Prostate gland (tissue), 2 donors: ENCODE measurements around the gene PLEKHF1. TPM values are rescaled to one million over a fixed set of nuclear protein-coding genes. Genes with fewer than 3 reads are reported as not detected.
A peak's percentile ranks its signal among the peaks of the same experiment; 100 is the strongest.

ENCODE experiments used
- DNase-seq: peaks from one replicate; pipeline ENCODE4 v3.0.0-alpha.2; 2019; ENCODE audit warnings: low spot score
- H3K27ac ChIP-seq, 2 donors: fragments of 200-600 bp; sonication (generic); 2 replicates each; pipeline ENCODE4 v1.5.1; 2017 to 2019
- H3K27me3 ChIP-seq: fragments of 200-600 bp; sonication (generic); replicated peaks from 2 replicates; pipeline ENCODE4 v1.5.1; 2019; ENCODE audit not compliant: insufficient read depth
- H3K36me3 ChIP-seq, 2 donors: fragments of 200-600 bp; sonication (generic); 1 replicate in 1 of 2; 2 replicates in 1 of 2; pipeline versions ENCODE4 v1.5.1 to v1.8.1; 2017 to 2019
- H3K4me1 ChIP-seq: fragments of 200-600 bp; sonication (generic); replicated peaks from 2 replicates; pipeline ENCODE4 v1.5.1; 2019
- H3K4me3 ChIP-seq, 2 donors: fragments of 200-600 bp; sonication (generic); 2 replicates each; pipeline ENCODE4 v1.5.1; 2017 to 2019
- H3K9me3 ChIP-seq: fragments of 200-600 bp; sonication (generic); 2 replicates; pipeline ENCODE4 v1.5.1; 2017
- POLR2A ChIP-seq: fragments of 450-650 bp; IDR thresholded peaks from one replicate; pipeline ENCODE4 v1.6.1; 2016; ENCODE audit warnings: antibody characterized with exemption, mild to moderate bottlenecking
- POLR2AphosphoS5 ChIP-seq: sonication (generic); formaldehyde crosslinking; IDR thresholded peaks from one replicate; pipeline ENCODE4 v1.6.1; 2017; ENCODE audit warnings: antibody characterized with exemption
- WGBS: methylation state at CpG from one replicate; pipeline ENCODE4 v1.1.5; 2018; 5-methylcytosine and 5-hydroxymethylcytosine counted together
- intact Hi-C: fragments of 100-400 bp; cut with DNase I; formaldehyde crosslinking; loops from one replicate; pipeline ENCODE4 v1.14.2; 2022
- total RNA-seq, 2 donors: library from RNA; depleted of rRNA; stranded (reverse); fragments of >200 nt; gene quantifications; one replicate each; pipeline ENCODE4 v1.1.0, GENCODE V29; 2016
- TF ChIP-seq, protein P1 (sequence below), 4 experiments: fragments of 200-600 bp in 2 of 4; fragments of 450-650 bp in 2 of 4; sonication (generic) in 2 of 4; IDR thresholded peaks; 1 replicate in 3 of 4; 2 replicates in 1 of 4; pipeline ENCODE4 v1.5.1; 2016 to 2019; ENCODE audit warnings: antibody characterized with exemption in 4 of 4, mild to moderate bottlenecking in 2 of 4, moderate library complexity in 2 of 4

PLEKHF1 gene
- total RNA-seq, 2 donors from 2014 or later, result 64.3 to 64.4 TPM

DNA sequence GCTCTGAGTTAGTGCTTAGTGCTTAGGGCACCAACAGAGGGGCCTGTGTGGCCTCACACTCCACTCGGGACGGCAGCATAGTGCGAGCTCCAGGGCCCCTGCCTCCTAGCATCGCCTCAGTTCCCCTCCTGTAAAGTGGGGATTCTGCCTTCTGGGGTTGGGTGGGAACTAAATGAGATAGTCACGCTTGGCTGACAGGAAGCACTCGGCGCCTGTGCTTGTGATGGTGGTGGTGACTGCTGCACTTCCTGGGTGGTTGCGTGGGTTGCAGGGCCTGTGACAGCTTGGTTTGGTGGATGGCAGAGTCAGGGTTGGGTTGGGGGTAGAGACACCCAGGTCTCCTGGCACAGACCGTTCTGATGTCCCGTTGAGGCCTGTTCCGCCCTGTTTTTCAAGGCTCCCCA, 7.7 kb downstream of the PLEKHF1 start:
- Histone ChIP-seq H3K27me3 (no peaks in the 10 kb centered on the region), H3K9me3 (no peaks in the 10 kb centered on the region), H3K36me3 (peaks cover 13 to 20% of the 10 kb centered on the region in 2 donors), H3K4me1 (peaks cover 52% of the 10 kb centered on the region), H3K27ac (peak overlapping the region; percentile 49 to 60), H3K4me3 (no peak overlapping the region)
- TF ChIP-seq, protein P1, sequence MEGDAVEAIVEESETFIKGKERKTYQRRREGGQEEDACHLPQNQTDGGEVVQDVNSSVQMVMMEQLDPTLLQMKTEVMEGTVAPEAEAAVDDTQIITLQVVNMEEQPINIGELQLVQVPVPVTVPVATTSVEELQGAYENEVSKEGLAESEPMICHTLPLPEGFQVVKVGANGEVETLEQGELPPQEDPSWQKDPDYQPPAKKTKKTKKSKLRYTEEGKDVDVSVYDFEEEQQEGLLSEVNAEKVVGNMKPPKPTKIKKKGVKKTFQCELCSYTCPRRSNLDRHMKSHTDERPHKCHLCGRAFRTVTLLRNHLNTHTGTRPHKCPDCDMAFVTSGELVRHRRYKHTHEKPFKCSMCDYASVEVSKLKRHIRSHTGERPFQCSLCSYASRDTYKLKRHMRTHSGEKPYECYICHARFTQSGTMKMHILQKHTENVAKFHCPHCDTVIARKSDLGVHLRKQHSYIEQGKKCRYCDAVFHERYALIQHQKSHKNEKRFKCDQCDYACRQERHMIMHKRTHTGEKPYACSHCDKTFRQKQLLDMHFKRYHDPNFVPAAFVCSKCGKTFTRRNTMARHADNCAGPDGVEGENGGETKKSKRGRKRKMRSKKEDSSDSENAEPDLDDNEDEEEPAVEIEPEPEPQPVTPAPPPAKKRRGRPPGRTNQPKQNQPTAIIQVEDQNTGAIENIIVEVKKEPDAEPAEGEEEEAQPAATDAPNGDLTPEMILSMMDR (IDR thresholded peaks at IDR 0.05), result no peak
- TF ChIP-seq POLR2A (no peak), POLR2AphosphoS5 (no peak)
- 84% methylated on average over 11 of the region's 11 CpGs for WGBS
- no peak for DNase-seq
- intact Hi-C loops, result no loop called here

DNA sequence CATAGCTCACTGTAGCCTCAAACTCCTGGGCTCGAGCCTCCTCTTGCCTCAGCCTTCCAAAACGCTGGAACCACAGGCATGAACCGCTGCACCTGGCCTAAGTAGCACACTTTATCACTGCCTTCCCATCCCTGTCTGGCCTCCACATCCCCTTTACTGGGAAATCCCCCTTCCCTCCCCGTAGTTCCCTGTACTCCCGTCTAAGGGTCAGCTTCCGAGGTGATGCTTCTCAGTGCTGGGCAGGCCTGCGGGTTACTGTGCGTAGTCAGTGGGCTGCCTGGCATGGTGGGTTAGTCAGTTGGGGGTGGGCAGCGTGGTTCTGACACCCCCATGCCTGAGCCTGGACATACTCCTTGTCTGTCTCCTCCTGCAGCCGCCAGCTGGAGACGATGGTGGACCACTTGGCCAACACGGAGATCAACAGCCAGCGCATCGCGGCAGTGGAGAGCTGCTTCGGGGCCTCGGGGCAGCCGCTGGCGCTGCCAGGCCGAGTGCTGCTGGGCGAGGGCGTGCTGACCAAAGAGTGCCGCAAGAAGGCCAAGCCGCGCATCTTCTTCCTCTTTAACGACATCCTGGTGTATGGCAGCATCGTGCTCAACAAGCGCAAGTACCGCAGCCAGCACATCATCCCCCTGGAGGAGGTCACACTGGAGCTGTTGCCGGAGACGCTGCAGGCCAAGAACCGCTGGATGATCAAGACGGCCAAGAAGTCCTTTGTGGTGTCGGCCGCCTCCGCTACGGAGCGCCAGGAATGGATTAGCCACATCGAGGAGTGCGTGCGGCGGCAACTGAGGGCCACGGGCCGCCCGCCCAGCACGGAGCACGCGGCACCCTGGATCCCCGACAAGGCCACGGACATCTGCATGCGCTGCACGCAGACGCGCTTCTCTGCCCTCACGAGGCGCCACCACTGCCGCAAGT, 8.4 kb downstream of the PLEKHF1 start:
- no peaks in the 10 kb centered on the region for H3K9me3 ChIP-seq
- H3K27me3 ChIP-seq, result no peaks in the 10 kb centered on the region
- TF ChIP-seq, protein P1 (IDR thresholded peaks at IDR 0.05), result no peak
- no peak for TF ChIP-seq POLR2A
- no peak for TF ChIP-seq POLR2AphosphoS5
- intact Hi-C loops, result no loop called here
- peaks cover 13 to 20% of the 10 kb centered on the region in 2 donors for H3K36me3 ChIP-seq
- DNase-seq, result no peak
- 94% methylated on average over 43 of the region's 57 CpGs for WGBS
- H3K27ac ChIP-seq, result peak overlapping the region in 1 of 2 donors; percentile 60
- H3K4me3 ChIP-seq, result no peak overlapping the region
- H3K4me1 ChIP-seq, result peaks cover 47% of the 10 kb centered on the region

DNA sequence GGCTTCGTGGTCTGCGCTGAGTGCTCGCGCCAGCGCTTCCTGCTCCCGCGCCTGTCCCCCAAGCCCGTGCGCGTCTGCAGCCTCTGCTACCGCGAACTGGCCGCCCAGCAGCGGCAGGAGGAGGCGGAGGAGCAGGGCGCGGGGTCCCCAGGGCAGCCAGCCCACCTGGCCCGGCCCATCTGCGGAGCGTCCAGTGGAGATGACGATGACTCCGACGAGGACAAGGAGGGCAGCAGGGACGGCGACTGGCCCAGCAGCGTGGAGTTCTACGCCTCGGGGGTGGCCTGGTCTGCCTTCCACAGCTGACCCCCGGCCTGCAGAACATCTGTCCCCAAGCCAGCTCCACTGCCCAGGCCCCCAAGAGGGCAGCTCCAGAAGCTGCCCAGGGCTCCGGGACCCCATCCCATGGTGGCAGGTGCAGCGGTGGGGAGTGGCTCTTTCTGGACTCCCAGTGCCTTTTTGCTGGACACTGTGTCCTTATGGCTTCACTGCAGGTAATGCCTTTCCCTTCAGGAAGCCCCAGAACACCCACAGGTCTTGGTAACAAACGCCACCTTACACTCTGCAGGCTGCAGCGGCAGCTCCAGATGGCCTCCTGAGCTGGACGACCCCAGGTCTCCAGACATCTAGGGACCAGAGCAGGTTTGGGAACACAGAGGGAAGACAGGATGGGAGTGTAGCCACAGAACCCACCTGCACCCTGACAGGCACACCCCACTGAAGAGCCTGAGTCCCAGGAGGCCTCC, 9.3 kb downstream of the PLEKHF1 start:
- DNase-seq, result no peak
- H3K36me3 ChIP-seq, result peaks cover 13 to 20% of the 10 kb centered on the region in 2 donors
- intact Hi-C loops, result no loop called here
- peak overlapping the region in 1 of 2 donors; percentile 74 for H3K27ac ChIP-seq
- WGBS, result 98% methylated on average over 32 of the region's 34 CpGs
- no peak for TF ChIP-seq POLR2A
- no peaks in the 10 kb centered on the region for H3K27me3 ChIP-seq
- peaks cover 50% of the 10 kb centered on the region for H3K4me1 ChIP-seq
- H3K4me3 ChIP-seq, result no peak overlapping the region
- H3K9me3 ChIP-seq, result no peaks in the 10 kb centered on the region

DNA sequence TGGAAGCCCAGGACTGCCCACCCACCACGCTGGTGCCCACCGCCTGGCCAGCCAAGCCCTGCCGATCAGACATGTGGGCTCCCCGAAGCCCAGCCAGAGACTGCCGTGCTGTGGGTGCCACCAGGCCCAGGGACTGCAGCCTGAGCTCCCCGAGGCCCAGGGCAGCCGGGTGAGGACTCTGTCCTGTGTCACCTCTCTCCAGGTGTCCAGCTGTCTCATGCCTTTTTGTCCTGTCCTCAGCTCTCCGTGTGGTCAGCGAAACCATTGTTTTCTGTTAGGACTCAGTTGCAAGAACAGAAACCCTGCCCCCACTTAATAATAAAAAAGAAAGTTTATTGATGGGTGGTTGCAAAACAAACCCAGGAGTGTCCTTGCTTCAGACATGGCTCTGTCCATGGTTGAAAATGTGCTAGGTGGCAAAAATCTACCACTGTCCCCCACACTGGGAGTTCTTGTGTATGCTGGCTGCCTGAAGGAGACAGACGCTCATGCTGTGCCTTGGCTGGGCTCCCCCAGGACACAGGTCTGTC, 9.9 kb downstream of the PLEKHF1 start:
- intact Hi-C loops, result no loop called here
- DNase-seq, result no peak
- Histone ChIP-seq H3K27ac (peak overlapping the region; percentile 65 to 74), H3K9me3 (no peaks in the 10 kb centered on the region), H3K4me3 (no peak overlapping the region), H3K4me1 (peaks cover 50% of the 10 kb centered on the region), H3K27me3 (no peaks in the 10 kb centered on the region), H3K36me3 (peaks cover 13 to 20% of the 10 kb centered on the region in 2 donors)
- TF ChIP-seq POLR2A (no peak), POLR2AphosphoS5 (peak; percentile 7)
- TF ChIP-seq, protein P1 (IDR thresholded peaks at IDR 0.05), result no peak
- WGBS, result 83% methylated on average over 7 of the region's 10 CpGs

DNA sequence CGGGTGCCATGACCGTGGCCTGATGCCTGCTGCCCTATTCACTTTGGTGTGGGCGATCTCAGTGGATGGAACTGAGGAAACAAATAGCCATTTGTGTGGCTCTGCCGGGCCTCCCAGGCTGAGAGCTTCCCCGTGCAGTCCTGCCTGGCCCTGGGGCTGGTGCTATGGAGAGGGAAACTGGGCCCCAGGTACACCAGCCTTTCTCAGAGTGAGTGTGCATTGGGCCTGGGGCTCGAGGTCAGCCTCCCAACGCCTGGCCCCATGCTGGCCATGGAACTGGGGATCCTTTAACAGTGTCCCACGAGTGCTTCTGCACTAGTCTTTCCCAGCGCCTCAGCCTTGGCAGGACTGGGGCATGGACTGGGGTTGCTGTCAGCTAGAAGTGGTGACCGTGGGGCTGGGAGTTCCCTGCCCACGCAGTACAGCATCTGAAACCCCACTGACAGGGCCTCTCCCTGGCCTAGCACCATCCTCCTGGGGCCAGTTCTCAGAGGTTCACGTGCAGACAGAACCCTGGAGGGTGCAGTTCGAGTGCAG, 10.5 kb downstream of the PLEKHF1 start:
- no peak for TF ChIP-seq POLR2AphosphoS5
- TF ChIP-seq, protein P1 (IDR thresholded peaks at IDR 0.05), result no peak
- no peak for TF ChIP-seq POLR2A
- no peak overlapping the region for H3K4me3 ChIP-seq
- no peaks in the 10 kb centered on the region for H3K9me3 ChIP-seq
- DNase-seq, result no peak
- WGBS, result 83% methylated on average over 13 of the region's 13 CpGs
- peaks cover 49% of the 10 kb centered on the region for H3K4me1 ChIP-seq
- H3K36me3 ChIP-seq, result peaks cover 13 to 20% of the 10 kb centered on the region in 2 donors
- intact Hi-C loops, result no loop called here
- H3K27ac ChIP-seq, result peak overlapping the region; percentile 65 to 74
- H3K27me3 ChIP-seq, result no peaks in the 10 kb centered on the region
